WTC11 (cell line): Measurements from ENCODE around the gene POLK. TPM values are rescaled to one million over a fixed set of nuclear protein-coding genes. Genes with fewer than 3 reads are reported as not detected.

Source experiments
- ATAC-seq: fragments of 200-7000 bp; cut with Tn5 transposase; 2 replicates; pipeline ENCODE4 v1.10.0; 2021; ENCODE audit warnings: mild to moderate bottlenecking, moderate library complexity
- CTCF ChIA-PET: fragments of 300-600 bp; sonication (Branson Sonifier 250); formaldehyde crosslinking; loops from one replicate; lab custom pipeline; 2021; ENCODE audit warnings: antibody characterized with exemption; lab: Charles Lee
- POLR2A ChIA-PET: fragments of 350-600 bp; sonication (Branson Sonifier 250); formaldehyde crosslinking; loops from one replicate; lab custom pipeline; 2021; ENCODE audit warnings: antibody characterized with exemption; lab: Charles Lee
- DNase-seq: peaks from one replicate; pipeline ENCODE4 v3.0.0; 2021; ENCODE audit warnings: low spot score
- H3K27ac Mint-ChIP-seq: 2 replicates; pipeline ENCODE4 v1.8.0; 2021; ENCODE audit warnings: mixed read lengths
- H3K27me3 Mint-ChIP-seq: 2 replicates; pipeline ENCODE4 v1.8.0; 2021; ENCODE audit warnings: low read depth, mild to moderate bottlenecking, moderate library complexity, mixed read lengths
- H3K36me3 Mint-ChIP-seq: 2 replicates; pipeline ENCODE4 v1.8.0; 2021; ENCODE audit warnings: mixed read lengths
- H3K4me1 Mint-ChIP-seq: 2 replicates; pipeline ENCODE4 v1.8.0; 2022; ENCODE audit warnings: mixed read lengths
- H3K4me3 Mint-ChIP-seq: 2 replicates; pipeline ENCODE4 v1.8.0; 2021; ENCODE audit warnings: mild to moderate bottlenecking, moderate library complexity, mixed read lengths
- H3K9me3 Mint-ChIP-seq: 2 replicates; pipeline ENCODE4 v1.8.0; 2021; ENCODE audit warnings: mixed read lengths
- ELF4 ChIP-seq: sonication (generic); formaldehyde crosslinking; IDR thresholded peaks from 2 replicates; pipeline ENCODE4 v1.8.1; 2022; ENCODE audit warnings: low read depth, mild to moderate bottlenecking, moderate library complexity, missing genetic modification reagents
- ESRRA ChIP-seq: sonication (generic); formaldehyde crosslinking; IDR thresholded peaks from 2 replicates; pipeline ENCODE4 v1.8.1; 2022; ENCODE audit warnings: mild to moderate bottlenecking, missing genetic modification reagents, borderline replicate concordance
- ETV6 ChIP-seq: sonication (generic); formaldehyde crosslinking; IDR thresholded peaks from 2 replicates; pipeline ENCODE4 v1.8.1; 2022; ENCODE audit warnings: mild to moderate bottlenecking, missing genetic modification reagents
- GRHL2 ChIP-seq: fragments of 250-450 bp; sonication (Bioruptor Pico); IDR thresholded peaks from 2 replicates; pipeline ENCODE4 v1.8.0; 2022; ENCODE audit warnings: mild to moderate bottlenecking, moderate library complexity; ENCODE audit not compliant: insufficient replicate concordance, severe bottlenecking
- HMGXB4 ChIP-seq: sonication (generic); formaldehyde crosslinking; IDR thresholded peaks from 2 replicates; pipeline ENCODE4 v1.8.1; 2023; ENCODE audit warnings: mild to moderate bottlenecking, moderate library complexity, missing genetic modification reagents
- IRF2 ChIP-seq: sonication (generic); formaldehyde crosslinking; IDR thresholded peaks from 2 replicates; pipeline ENCODE4 v1.8.0; 2022; ENCODE audit warnings: low read depth, missing genetic modification reagents, borderline replicate concordance
- JAZF1 ChIP-seq: fragments of 250-450 bp; sonication (Bioruptor Pico); IDR thresholded peaks from 2 replicates; pipeline ENCODE4 v1.9.0; 2021; ENCODE audit warnings: moderate library complexity, mild to moderate bottlenecking, inconsistent platforms
- MXD4 ChIP-seq: fragments of 250-450 bp; sonication (Bioruptor Pico); IDR thresholded peaks from 2 replicates; pipeline ENCODE4 v1.8.0; 2021; ENCODE audit warnings: mild to moderate bottlenecking, moderate library complexity, borderline replicate concordance
- NFE2L1 ChIP-seq: sonication (generic); formaldehyde crosslinking; IDR thresholded peaks from 2 replicates; pipeline ENCODE4 v1.8.1; 2023; ENCODE audit warnings: missing genetic modification reagents
- RELA ChIP-seq: sonication (generic); formaldehyde crosslinking; IDR thresholded peaks from 2 replicates; pipeline ENCODE4 v1.8.1; 2022; ENCODE audit warnings: missing genetic modification reagents, mild to moderate bottlenecking, borderline replicate concordance
- SMAD4 ChIP-seq: sonication (generic); formaldehyde crosslinking; IDR thresholded peaks from 2 replicates; pipeline ENCODE4 v1.8.0; 2022; ENCODE audit warnings: mild to moderate bottlenecking, missing genetic modification reagents
- ZNF263 ChIP-seq: sonication (generic); formaldehyde crosslinking; IDR thresholded peaks from 2 replicates; pipeline ENCODE4 v1.8.1; 2022; ENCODE audit warnings: low read depth, mild to moderate bottlenecking, moderate library complexity, missing genetic modification reagents
- ZNF532 ChIP-seq: fragments of 250-450 bp; sonication (Bioruptor Pico); IDR thresholded peaks from 2 replicates; pipeline ENCODE4 v1.9.0; 2021; ENCODE audit warnings: mild to moderate bottlenecking, borderline replicate concordance
- total RNA-seq: library from RNA; stranded (reverse); gene quantifications from 3 replicates; pipeline ENCODE4 v1.2.3, GENCODE V29; 2021
- TF ChIP-seq, protein P1 (sequence below): sonication (generic); formaldehyde crosslinking; IDR thresholded peaks from 2 replicates; pipeline ENCODE4 v1.8.1; 2022; ENCODE audit warnings: mild to moderate bottlenecking, missing genetic modification reagents, moderate library complexity, borderline replicate concordance
- TF ChIP-seq, protein P2 (sequence below): sonication (generic); formaldehyde crosslinking; IDR thresholded peaks from 2 replicates; pipeline ENCODE4 v1.8.1; 2023; ENCODE audit warnings: mild to moderate bottlenecking, missing genetic modification reagents, moderate library complexity
- TF ChIP-seq, protein P3 (sequence below): sonication (generic); formaldehyde crosslinking; conservative IDR thresholded peaks from 2 replicates; pipeline ENCODE4 v1.8.1; 2023; ENCODE audit warnings: mild to moderate bottlenecking, low read depth, missing genetic modification reagents, moderate library complexity

Gene POLK
- total RNA-seq, 1 experiment from 2014 or later: 7.1 TPM

DNA sequence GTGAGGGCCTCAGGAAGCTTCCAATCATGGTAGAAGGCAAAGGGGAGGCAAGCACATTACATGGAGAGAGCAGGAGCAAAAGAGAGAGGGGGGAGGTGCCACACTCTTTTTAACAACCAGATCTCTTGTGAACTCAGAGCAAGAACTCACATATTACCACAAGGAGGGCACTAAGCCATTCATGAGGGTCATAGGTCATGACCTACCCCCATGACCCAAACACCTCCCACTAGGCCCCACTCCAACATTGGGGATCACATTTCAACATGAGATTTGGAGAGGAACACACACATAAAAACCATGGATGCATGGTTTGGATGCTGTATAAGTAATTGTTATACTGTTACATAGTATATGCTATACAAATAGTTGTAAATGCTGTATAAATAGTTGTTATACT, 17.5 kb downstream of the POLK start:
- ChIA-PET POLR2A (no interaction called here), CTCF (no interaction called here)
- H3K27ac Mint-ChIP-seq: no peak overlapping the region
- H3K36me3 Mint-ChIP-seq: 0 out of 2 replicates have a peak, but pooled peaks cover 2% of the 10 kb centered on the region
- TF ChIP-seq, protein P1, sequence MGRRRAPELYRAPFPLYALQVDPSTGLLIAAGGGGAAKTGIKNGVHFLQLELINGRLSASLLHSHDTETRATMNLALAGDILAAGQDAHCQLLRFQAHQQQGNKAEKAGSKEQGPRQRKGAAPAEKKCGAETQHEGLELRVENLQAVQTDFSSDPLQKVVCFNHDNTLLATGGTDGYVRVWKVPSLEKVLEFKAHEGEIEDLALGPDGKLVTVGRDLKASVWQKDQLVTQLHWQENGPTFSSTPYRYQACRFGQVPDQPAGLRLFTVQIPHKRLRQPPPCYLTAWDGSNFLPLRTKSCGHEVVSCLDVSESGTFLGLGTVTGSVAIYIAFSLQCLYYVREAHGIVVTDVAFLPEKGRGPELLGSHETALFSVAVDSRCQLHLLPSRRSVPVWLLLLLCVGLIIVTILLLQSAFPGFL (CRISPR knock-in tag): no peak
- TF ChIP-seq ZNF263 (CRISPR knock-in tag): no peak
- TF ChIP-seq SMAD4 (CRISPR knock-in tag): no peak
- no peak for TF ChIP-seq ETV6 (CRISPR knock-in tag)
- TF ChIP-seq MXD4 (CRISPR knock-in tag): no peak
- TF ChIP-seq, protein P2, sequence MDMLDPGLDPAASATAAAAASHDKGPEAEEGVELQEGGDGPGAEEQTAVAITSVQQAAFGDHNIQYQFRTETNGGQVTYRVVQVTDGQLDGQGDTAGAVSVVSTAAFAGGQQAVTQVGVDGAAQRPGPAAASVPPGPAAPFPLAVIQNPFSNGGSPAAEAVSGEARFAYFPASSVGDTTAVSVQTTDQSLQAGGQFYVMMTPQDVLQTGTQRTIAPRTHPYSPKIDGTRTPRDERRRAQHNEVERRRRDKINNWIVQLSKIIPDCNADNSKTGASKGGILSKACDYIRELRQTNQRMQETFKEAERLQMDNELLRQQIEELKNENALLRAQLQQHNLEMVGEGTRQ (CRISPR knock-in tag): no peak
- TF ChIP-seq, protein P3, sequence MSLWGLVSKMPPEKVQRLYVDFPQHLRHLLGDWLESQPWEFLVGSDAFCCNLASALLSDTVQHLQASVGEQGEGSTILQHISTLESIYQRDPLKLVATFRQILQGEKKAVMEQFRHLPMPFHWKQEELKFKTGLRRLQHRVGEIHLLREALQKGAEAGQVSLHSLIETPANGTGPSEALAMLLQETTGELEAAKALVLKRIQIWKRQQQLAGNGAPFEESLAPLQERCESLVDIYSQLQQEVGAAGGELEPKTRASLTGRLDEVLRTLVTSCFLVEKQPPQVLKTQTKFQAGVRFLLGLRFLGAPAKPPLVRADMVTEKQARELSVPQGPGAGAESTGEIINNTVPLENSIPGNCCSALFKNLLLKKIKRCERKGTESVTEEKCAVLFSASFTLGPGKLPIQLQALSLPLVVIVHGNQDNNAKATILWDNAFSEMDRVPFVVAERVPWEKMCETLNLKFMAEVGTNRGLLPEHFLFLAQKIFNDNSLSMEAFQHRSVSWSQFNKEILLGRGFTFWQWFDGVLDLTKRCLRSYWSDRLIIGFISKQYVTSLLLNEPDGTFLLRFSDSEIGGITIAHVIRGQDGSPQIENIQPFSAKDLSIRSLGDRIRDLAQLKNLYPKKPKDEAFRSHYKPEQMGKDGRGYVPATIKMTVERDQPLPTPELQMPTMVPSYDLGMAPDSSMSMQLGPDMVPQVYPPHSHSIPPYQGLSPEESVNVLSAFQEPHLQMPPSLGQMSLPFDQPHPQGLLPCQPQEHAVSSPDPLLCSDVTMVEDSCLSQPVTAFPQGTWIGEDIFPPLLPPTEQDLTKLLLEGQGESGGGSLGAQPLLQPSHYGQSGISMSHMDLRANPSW: no peak
- no peak for TF ChIP-seq GRHL2 (CRISPR knock-in tag)
- no peak for TF ChIP-seq IRF2 (CRISPR knock-in tag)
- TF ChIP-seq ZNF532 (CRISPR knock-in tag): no peak
- no peak for TF ChIP-seq ELF4 (CRISPR knock-in tag)
- no peak for TF ChIP-seq RELA (CRISPR knock-in tag)
- TF ChIP-seq NFE2L1: no peak
- TF ChIP-seq JAZF1 (CRISPR knock-in tag): no peak
- TF ChIP-seq ESRRA (CRISPR knock-in tag): no peak
- TF ChIP-seq HMGXB4 (CRISPR knock-in tag): no peak
- no peak for ATAC-seq
- no peak for DNase-seq
- H3K27me3 Mint-ChIP-seq: no peaks in the 10 kb centered on the region
- H3K4me1 Mint-ChIP-seq: peaks cover 4% of the 10 kb centered on the region
- no peak overlapping the region for H3K4me3 Mint-ChIP-seq
- peaks cover 21% of the 10 kb centered on the region for H3K9me3 Mint-ChIP-seq
